Measurements from ENCODE around the gene RNF144A.

- TF ChIP-seq CTCF (conservative IDR thresholded peaks at IDR 0.05 in 1 of 2, IDR thresholded peaks at IDR 0.05 in 1 of 2; ENCODE audit: low read depth in 1 of 2, low read length in 2 of 2), result no peak
- no peak for TF ChIP-seq EZH2 (IDR thresholded peaks at IDR 0.05; ENCODE audit: low read length, missing control alignments)
Observed at GRCh38 chr2:6970976-6971480, 53.8 kb downstream of the RNF144A start.
